ENCODE results near the gene AOX1. TPM values are rescaled to one million over a fixed set of nuclear protein-coding genes. Genes with fewer than 3 reads are reported as not detected.

The AOX1 gene
- total RNA-seq, 1 experiment from 2014 or later, result 0.71 TPM

- no peak for DNase-seq (ENCODE audit: low read depth, low spot score)
- no peak overlapping the region for H3K9ac ChIP-seq (ENCODE audit: low read length)
- no peaks in the 10 kb centered on the region for H3K36me3 ChIP-seq (ENCODE audit: control insufficient read depth in 1 of 2, insufficient read depth in 2 of 2, low read length in 2 of 2)
- ChIA-PET POLR2A (no interaction called here), CTCF (no interaction called here), RAD21 (ENCODE audit: low non-redundant PET in 1 of 2, low total read pairs in 2 of 2, uncharacterized antibody in 2 of 2, unreplicated experiment in 2 of 2) (no interaction called here)
- no TSS peak for BruUV-seq (replicated peaks)
- no peaks in the 10 kb centered on the region for H3K79me2 ChIP-seq (ENCODE audit: insufficient read depth, low read length)
- H2AFZ ChIP-seq (ENCODE audit: low read depth, low read length, poor library complexity, severe bottlenecking), result no peak overlapping the region
- no peaks in the 10 kb centered on the region for H4K20me1 ChIP-seq (ENCODE audit: insufficient read depth)
- peaks cover 0 to 7% of the 10 kb centered on the region in 2 experiments; a peak in 2 of 4 replicates for H3K4me1 ChIP-seq (ENCODE audit: control insufficient read depth in 1 of 2, insufficient read depth in 2 of 2, low read length in 2 of 2)
- no peaks in the 10 kb centered on the region for H3K9me2 ChIP-seq (ENCODE audit: insufficient read depth)
- intact Hi-C loops (cut with micrococcal nuclease), result no loop called here
- H3K9me3 ChIP-seq (ENCODE audit: control insufficient read depth in 1 of 2, insufficient read depth in 1 of 2, low read depth in 1 of 2, low read length in 2 of 2), result no peaks in the 10 kb centered on the region
- no peak for ATAC-seq
- TF ChIP-seq YY1 (IDR thresholded peaks at IDR 0.05; ENCODE audit: extremely low read depth, insufficient replicate concordance, low read depth, low read length) (no peak), CBX3 (IDR thresholded peaks at IDR 0.05; ENCODE audit: low read depth) (no peak), ELF1 (IDR thresholded peaks at IDR 0.05; ENCODE audit: borderline replicate concordance, low read depth) (no peak), POLR2AphosphoS5 (IDR thresholded peaks at IDR 0.05; ENCODE audit: low read depth, low read length) (no peak), CTCF (IDR thresholded peaks at IDR 0.05 in 2 of 3, conservative IDR thresholded peaks at IDR 0.05 in 1 of 3; ENCODE audit: borderline replicate concordance in 1 of 3, insufficient read depth in 1 of 3, low read depth in 2 of 3, low read length in 2 of 3) (no peak), ATF3 (IDR thresholded peaks at IDR 0.05) (no peak), POLR2A (IDR thresholded peaks at IDR 0.05; ENCODE audit: borderline replicate concordance, extremely low read depth, insufficient read depth, insufficient read length) (no peak), MAX (IDR thresholded peaks at IDR 0.05) (no peak), JUND (IDR thresholded peaks at IDR 0.05) (no peak), SIN3A (IDR thresholded peaks at IDR 0.05; ENCODE audit: low read depth) (no peak), SP1 (IDR thresholded peaks at IDR 0.05; ENCODE audit: low read depth) (no peak), EGR1 (IDR thresholded peaks at IDR 0.05; ENCODE audit: low read depth) (no peak), ZNF274 (IDR thresholded peaks at IDR 0.05; ENCODE audit: low read depth, low read length) (no peak), ZFX (IDR thresholded peaks at IDR 0.05) (no peak), EZH2phosphoT487 (IDR thresholded peaks at IDR 0.05; ENCODE audit: borderline replicate concordance) (no peak)
- TF ChIP-seq, protein P1, sequence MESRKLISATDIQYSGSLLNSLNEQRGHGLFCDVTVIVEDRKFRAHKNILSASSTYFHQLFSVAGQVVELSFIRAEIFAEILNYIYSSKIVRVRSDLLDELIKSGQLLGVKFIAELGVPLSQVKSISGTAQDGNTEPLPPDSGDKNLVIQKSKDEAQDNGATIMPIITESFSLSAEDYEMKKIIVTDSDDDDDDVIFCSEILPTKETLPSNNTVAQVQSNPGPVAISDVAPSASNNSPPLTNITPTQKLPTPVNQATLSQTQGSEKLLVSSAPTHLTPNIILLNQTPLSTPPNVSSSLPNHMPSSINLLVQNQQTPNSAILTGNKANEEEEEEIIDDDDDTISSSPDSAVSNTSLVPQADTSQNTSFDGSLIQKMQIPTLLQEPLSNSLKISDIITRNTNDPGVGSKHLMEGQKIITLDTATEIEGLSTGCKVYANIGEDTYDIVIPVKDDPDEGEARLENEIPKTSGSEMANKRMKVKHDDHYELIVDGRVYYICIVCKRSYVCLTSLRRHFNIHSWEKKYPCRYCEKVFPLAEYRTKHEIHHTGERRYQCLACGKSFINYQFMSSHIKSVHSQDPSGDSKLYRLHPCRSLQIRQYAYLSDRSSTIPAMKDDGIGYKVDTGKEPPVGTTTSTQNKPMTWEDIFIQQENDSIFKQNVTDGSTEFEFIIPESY (IDR thresholded peaks at IDR 0.05; ENCODE audit: extremely low read depth, insufficient replicate concordance, low read length), result no peak
- no peak overlapping the region for H3K27ac ChIP-seq (ENCODE audit: low read depth, low read length)
- no peak overlapping the region for H3K4me2 ChIP-seq (ENCODE audit: low read length)
- H3K27me3 ChIP-seq (ENCODE audit: insufficient read depth, low read length), result no peaks in the 10 kb centered on the region
- no peak overlapping the region for H3K4me3 ChIP-seq (replicated peaks in 1 of 2; ENCODE audit: low read depth in 1 of 2, low read length in 2 of 2)
These were observed 30.8 kb downstream of the AOX1 start for GRCh38 chr2:200616656-200617055.
